IgD-negative memory B cell (primary cell): ENCODE data around the gene TMEM30B. TPM values are rescaled to one million over a fixed set of nuclear protein-coding genes. Genes with fewer than 3 reads are reported as not detected.
"Not testable (repeated sequence)": the region's sequence is repeated elsewhere in the genome, so short reads cannot be mapped to it uniquely, and the experiment has no call there.

Experiments
- H3K27ac Mint-ChIP-seq, 3 donors: one replicate each; pipeline ENCODE4 v1.8.0; 2020 to 2022; ENCODE audit warnings: mild to moderate bottlenecking in 3 of 3, mixed read lengths in 3 of 3, moderate library complexity in 1 of 3
- H3K27me3 Mint-ChIP-seq: one replicate; pipeline ENCODE4 v1.8.0; 2021; ENCODE audit warnings: mixed read lengths
- H3K36me3 Mint-ChIP-seq: one replicate; pipeline ENCODE4 v1.8.0; 2020; ENCODE audit warnings: mild to moderate bottlenecking, mixed read lengths
- H3K4me1 Mint-ChIP-seq, 3 donors: one replicate each; pipeline ENCODE4 v1.8.0; 2020 to 2022; ENCODE audit warnings: mixed read lengths in 3 of 3, mild to moderate bottlenecking in 1 of 3
- H3K4me3 Mint-ChIP-seq, 4 donors: one replicate each; pipeline ENCODE4 v1.8.0; 2020 to 2022; ENCODE audit warnings: mild to moderate bottlenecking in 4 of 4, mixed read lengths in 4 of 4, moderate library complexity in 3 of 4
- H3K9me3 Mint-ChIP-seq, 3 donors: one replicate each; pipeline ENCODE4 v1.8.0; 2020 to 2021; ENCODE audit warnings: mixed read lengths in 3 of 3, mild to moderate bottlenecking in 1 of 3
- polyA plus RNA-seq: library from polyadenylated mRNA; unstranded; fragments of 300-500 nt; fragmentation: Illumina TruSeq; gene quantifications from one replicate; pipeline ENCODE4 v1.2.3, GENCODE V29; 2021

TMEM30B gene
- 0.33 TPM for polyA plus RNA-seq

- peak within 1 kb of the TSS in 2 of 3 donors; percentile 53 to 83 for H3K27ac Mint-ChIP-seq
These were observed at the start of gene TMEM30B for GRCh38 chr14:61281186-61281947. TMEM30B (minus strand) TSS chr14:61281338; CDS start chr14:61281147, 191 bp downstream.

GRCh38 chr14:61330511-61330910, 49.4 kb upstream of the TMEM30B start:
- H3K4me3 Mint-ChIP-seq, result no peak overlapping the region
- H3K9me3 Mint-ChIP-seq, result peaks cover 0 to 4% (median 0%) of the 10 kb centered on the region in 3 donors
- H3K4me1 Mint-ChIP-seq, result peaks cover 5 to 9% (median 6%) of the 10 kb centered on the region in 3 donors
- no peaks in the 10 kb centered on the region for H3K36me3 Mint-ChIP-seq
- H3K27ac Mint-ChIP-seq, result no peak overlapping the region
- peaks cover 5% of the 10 kb centered on the region for H3K27me3 Mint-ChIP-seq

More at GRCh38 chr14:61281186-61281947, at the start of gene TMEM30B:
- H3K4me3 Mint-ChIP-seq, result peak within 1 kb of the TSS; percentile 80 to 86 (median 80)
- no peaks in the 10 kb centered on the region for H3K9me3 Mint-ChIP-seq
- H3K27me3 Mint-ChIP-seq, result peaks cover 32% of the 10 kb centered on the region
- no peaks in the 10 kb centered on the region for H3K36me3 Mint-ChIP-seq
- peaks cover 0 to 5% (median 0%) of the 10 kb centered on the region in 3 donors for H3K4me1 Mint-ChIP-seq

GRCh38 chr14:61329478-61330051, 48.4 kb upstream of the TMEM30B start:
- peak overlapping the region in 2 of 4 donors; percentile 13 to 19 for H3K4me3 Mint-ChIP-seq
- H3K9me3 Mint-ChIP-seq, result peaks cover 0 to 5% (median 0%) of the 10 kb centered on the region in 3 donors
- H3K27ac Mint-ChIP-seq, result no peak overlapping the region
- H3K4me1 Mint-ChIP-seq, result peaks cover 5 to 9% (median 6%) of the 10 kb centered on the region in 3 donors
- H3K36me3 Mint-ChIP-seq, result no peaks in the 10 kb centered on the region
- H3K27me3 Mint-ChIP-seq, result peaks cover 4% of the 10 kb centered on the region

- H3K27ac Mint-ChIP-seq, result peak overlapping the region in 1 of 3 donors; percentile 65
- peak overlapping the region in 2 of 4 donors; percentile 22 to 74 for H3K4me3 Mint-ChIP-seq
- H3K9me3 Mint-ChIP-seq, result peaks cover 0 to 5% (median 0%) of the 10 kb centered on the region in 3 donors
- H3K27me3 Mint-ChIP-seq, result peaks cover 4% of the 10 kb centered on the region
- H3K36me3 Mint-ChIP-seq, result no peaks in the 10 kb centered on the region
- H3K4me1 Mint-ChIP-seq, result peaks cover 5 to 9% (median 6%) of the 10 kb centered on the region in 3 donors
These were observed 47.6 kb upstream of the TMEM30B start for GRCh38 chr14:61328626-61329262.

GRCh38 chr14:61326847-61327246, 45.7 kb upstream of the TMEM30B start:
- Mint-ChIP-seq H3K27me3 (peaks cover 10% of the 10 kb centered on the region), H3K9me3 (peaks cover 0 to 3% (median 0%) of the 10 kb centered on the region in 3 donors), H3K4me3 (peak overlapping the region in 2 of 4 donors; percentile 9 to 25), H3K36me3 (no peaks in the 10 kb centered on the region), H3K27ac (no peak overlapping the region), H3K4me1 (peaks cover 6 to 15% (median 12%) of the 10 kb centered on the region in 3 donors)

GRCh38 chr14:61326146-61326545, 45.0 kb upstream of the TMEM30B start:
- no peak overlapping the region for H3K27ac Mint-ChIP-seq

GRCh38 chr14:61325166-61325565, 44.0 kb upstream of the TMEM30B start:
- no peak overlapping the region for H3K4me3 Mint-ChIP-seq
- H3K4me1 Mint-ChIP-seq, result peaks cover 6 to 17% (median 14%) of the 10 kb centered on the region in 3 donors

More at GRCh38 chr14:61326146-61326545, 45.0 kb upstream of the TMEM30B start:
- Mint-ChIP-seq H3K4me3 (no peak overlapping the region), H3K36me3 (no peaks in the 10 kb centered on the region), H3K4me1 (peaks cover 6 to 15% (median 12%) of the 10 kb centered on the region in 3 donors), H3K9me3 (peaks cover 0 to 3% (median 0%) of the 10 kb centered on the region in 3 donors), H3K27me3 (peaks cover 9% of the 10 kb centered on the region)

GRCh38 chr14:61323970-61324369, 42.8 kb upstream of the TMEM30B start:
- H3K4me3 Mint-ChIP-seq, result peak overlapping the region in 3 of 4 donors; percentile 60 to 73 (median 70)
- H3K4me1 Mint-ChIP-seq, result peaks cover 0 to 10% (median 9%) of the 10 kb centered on the region in 3 donors
- H3K36me3 Mint-ChIP-seq, result no peaks in the 10 kb centered on the region

More at GRCh38 chr14:61325166-61325565, 44.0 kb upstream of the TMEM30B start:
- H3K36me3 Mint-ChIP-seq, result no peaks in the 10 kb centered on the region
- H3K27ac Mint-ChIP-seq, result no peak overlapping the region
- H3K27me3 Mint-ChIP-seq, result peaks cover 14% of the 10 kb centered on the region
- peaks cover 0 to 3% (median 0%) of the 10 kb centered on the region in 3 donors for H3K9me3 Mint-ChIP-seq

GRCh38 chr14:61322799-61323290, 41.7 kb upstream of the TMEM30B start:
- Mint-ChIP-seq H3K4me3 (peak overlapping the region; percentile 70 to 90 (median 86)), H3K9me3 (peaks cover 0 to 3% (median 0%) of the 10 kb centered on the region in 3 donors), H3K27me3 (peaks cover 14% of the 10 kb centered on the region), H3K4me1 (peaks cover 0 to 9% (median 9%) of the 10 kb centered on the region in 3 donors), H3K27ac (peak overlapping the region in 1 of 3 donors; percentile 47), H3K36me3 (no peaks in the 10 kb centered on the region)

More at GRCh38 chr14:61323970-61324369, 42.8 kb upstream of the TMEM30B start:
- Mint-ChIP-seq H3K9me3 (peaks cover 0 to 3% (median 0%) of the 10 kb centered on the region in 3 donors), H3K27me3 (peaks cover 14% of the 10 kb centered on the region), H3K27ac (no peak overlapping the region)

- Mint-ChIP-seq H3K4me3 (peak overlapping the region; percentile 70 to 90 (median 86)), H3K9me3 (peaks cover 0 to 3% (median 0%) of the 10 kb centered on the region in 3 donors), H3K36me3 (no peaks in the 10 kb centered on the region), H3K4me1 (peaks cover 0 to 9% (median 9%) of the 10 kb centered on the region in 3 donors), H3K27ac (peak overlapping the region in 1 of 3 donors; percentile 47), H3K27me3 (peaks cover 14% of the 10 kb centered on the region)
These were observed 41.1 kb upstream of the TMEM30B start for GRCh38 chr14:61322011-61322798.

GRCh38 chr14:61321385-61322010, 40.4 kb upstream of the TMEM30B start, which contains the start of gene PRKCH:
PRKCH (plus strand) TSS chr14:61321579; CDS start chr14:61322102, 523 bp downstream.
- Mint-ChIP-seq H3K4me1 (peaks cover 0 to 9% (median 9%) of the 10 kb centered on the region in 3 donors), H3K36me3 (no peaks in the 10 kb centered on the region), H3K27ac (peak within 1 kb of the TSS in 1 of 3 donors; percentile 47), H3K4me3 (peak within 1 kb of the TSS; percentile 73 to 92 (median 88)), H3K9me3 (peaks cover 0 to 3% (median 0%) of the 10 kb centered on the region in 3 donors), H3K27me3 (peaks cover 14% of the 10 kb centered on the region)

GRCh38 chr14:61320806-61321384, 39.8 kb upstream of the TMEM30B start:
- peaks cover 0 to 9% (median 9%) of the 10 kb centered on the region in 3 donors for H3K4me1 Mint-ChIP-seq
- H3K27me3 Mint-ChIP-seq, result peaks cover 14% of the 10 kb centered on the region
- no peaks in the 10 kb centered on the region for H3K36me3 Mint-ChIP-seq
- H3K9me3 Mint-ChIP-seq, result peaks cover 0 to 3% (median 0%) of the 10 kb centered on the region in 3 donors
- peak overlapping the region in 3 of 4 donors; percentile 51 to 83 (median 71) for H3K4me3 Mint-ChIP-seq
- no peak overlapping the region for H3K27ac Mint-ChIP-seq

- not testable (repeated sequence) for H3K36me3 Mint-ChIP-seq, H3K27ac Mint-ChIP-seq, H3K9me3 Mint-ChIP-seq, H3K4me1 Mint-ChIP-seq, H3K4me3 Mint-ChIP-seq
- peaks cover 14% of the 10 kb centered on the region for H3K27me3 Mint-ChIP-seq
These were observed 39.0 kb upstream of the TMEM30B start for GRCh38 chr14:61320170-61320569.
